NCI-H446 (cell line): ENCODE results near the gene DCST2.
"Not testable (repeated sequence)": the region's sequence is repeated elsewhere in the genome, so short reads cannot be mapped to it uniquely, and the experiment has no call there.

Experiments
- DNase-seq, 2 experiments: peaks; one replicate each; lab custom pipeline; 2025; lab: John Stamatoyannopoulos, UW

DCST2 gene

GRCh38 chr1:154998818-154999570, 34.6 kb downstream of the DCST2 start:
- no peak for DNase-seq

GRCh38 chr1:154998201-154998780, 35.3 kb downstream of the DCST2 start:
- DNase-seq = no peak

GRCh38 chr1:154996966-154997701, 36.4 kb downstream of the DCST2 start:
- no peak for DNase-seq

- peak in 1 of 2 experiments; percentile 60 for DNase-seq
Observed at GRCh38 chr1:154995301-154995983, 38.1 kb downstream of the DCST2 start.

- DNase-seq = no peak
Observed at GRCh38 chr1:154994591-154994990, 39.0 kb downstream of the DCST2 start.

- no peak for DNase-seq
Observed at GRCh38 chr1:154994269-154994587, 39.4 kb downstream of the DCST2 start.

GRCh38 chr1:154993572-154994268, 39.9 kb downstream of the DCST2 start, which contains the start of gene LENEP:
Gene LENEP, plus strand, starts transcription at chr1:154993586. Its CDS starts 22 bp downstream, at chr1:154993608.
- DNase-seq = no peak

GRCh38 chr1:154992721-154993571, 40.6 kb downstream of the DCST2 start:
- no peak for DNase-seq

GRCh38 chr1:154990276-154990675, 43.3 kb downstream of the DCST2 start:
- DNase-seq = no peak

GRCh38 chr1:154989195-154989860, 44.3 kb downstream of the DCST2 start:
- DNase-seq = no peak

GRCh38 chr1:154988058-154988954, 45.3 kb downstream of the DCST2 start:
- DNase-seq = no peak

GRCh38 chr1:154987326-154987725, 46.3 kb downstream of the DCST2 start:
- DNase-seq = no peak

GRCh38 chr1:154986736-154987135, 46.8 kb downstream of the DCST2 start:
- not testable (repeated sequence) for DNase-seq

- no peak for DNase-seq
Observed at GRCh38 chr1:154983776-154984466, 49.7 kb downstream of the DCST2 start.

GRCh38 chr1:154982897-154983648, 50.5 kb downstream of the DCST2 start, which contains the start of gene FLAD1:
Gene FLAD1, plus strand, starts transcription at chr1:154983344. Its CDS starts 351 bp downstream, at chr1:154983695.
- peak; percentile 99 to 100 for DNase-seq

GRCh38 chr1:154982341-154982740, 51.2 kb downstream of the DCST2 start:
- no peak for DNase-seq

GRCh38 chr1:154978360-154978759, 55.2 kb downstream of the DCST2 start:
- no peak for DNase-seq

GRCh38 chr1:154977762-154978161, 55.8 kb downstream of the DCST2 start:
- DNase-seq = not testable (repeated sequence)
